GM12878 (cell line): ENCODE measurements around the gene TMC6. TPM values are rescaled to one million over a fixed set of nuclear protein-coding genes. Genes with fewer than 3 reads are reported as not detected.
A peak's percentile ranks its signal among the peaks of the same experiment; 100 is the strongest.

Source experiments
- ATAC-seq: fragments of 200-7000 bp; cut with Tn5 transposase; 3 replicates; pipeline ENCODE4 v1.9.1; 2020; ENCODE audit warnings: mild to moderate bottlenecking, moderate library complexity
- BruUV-seq: library from RNA; stranded (reverse); fragments of 400-500 nt; replicated peaks from 2 replicates; lab custom pipeline; 2021; lab: Mats Ljungman, UMichigan
- CTCF ChIA-PET: fragments of 300-600 bp; sonication (Branson Sonifier 250); formaldehyde crosslinking; extraction: SDS; loops from one replicate; lab custom pipeline; 2021; ENCODE audit warnings: inconsistent platforms; lab: Yijun Ruan, JAX
- POLR2A ChIA-PET: fragments of 350-600 bp; formaldehyde crosslinking; extraction: SDS; loops from one replicate; lab custom pipeline; 2021; ENCODE audit warnings: inconsistent platforms; lab: Charles Lee
- RAD21 ChIA-PET: fragments of 300-600 bp; sonication (Branson Sonifier 250); formaldehyde crosslinking; loops from one replicate; lab custom pipeline; 2023; ENCODE audit warnings: antibody characterized with exemption; ENCODE audit not compliant: unreplicated experiment; lab: Charles Lee
- SMC1A ChIA-PET: fragments of 300-600 bp; sonication (Branson Sonifier 250); formaldehyde crosslinking; loops from one replicate; lab custom pipeline; 2023; ENCODE audit not compliant: unreplicated experiment, uncharacterized antibody; lab: Charles Lee
- DNase-seq: peaks from one replicate; pipeline ENCODE4 v3.0.0-alpha.2; 2011; ENCODE audit warnings: low read depth, low spot score
- FAIRE-seq: peaks from 3 replicates; lab custom pipeline; 2011; peaks lifted over from hg19 to GRCh38; lab: Jason Lieb, UNC
- H2AFZ ChIP-seq: 2 replicates; pipeline ENCODE4 v1.6.0; 2011; ENCODE audit warnings: low read depth, low read length, control low read depth; ENCODE audit not compliant: control insufficient read depth
- H3K27ac ChIP-seq: 2 replicates; pipeline ENCODE4 v1.5.1; 2011; ENCODE audit warnings: control low read depth; ENCODE audit not compliant: control insufficient read depth, insufficient read depth
- H3K27me3 ChIP-seq, 2 experiments: replicated peaks in 1 of 2; 2 replicates each; pipeline versions ENCODE4 v1.6.0 to v1.6.1; 2011; ENCODE audit warnings: low read length in 1 of 2; ENCODE audit not compliant: control insufficient read depth in 2 of 2, insufficient read depth in 2 of 2
- H3K36me3 ChIP-seq, 2 experiments: 2 replicates each; pipeline ENCODE4 v1.5.1; 2011; ENCODE audit warnings: low read length in 1 of 2; ENCODE audit not compliant: control insufficient read depth in 2 of 2, insufficient read depth in 2 of 2
- H3K4me1 ChIP-seq: 2 replicates; pipeline ENCODE4 v1.6.1; 2011; ENCODE audit warnings: mild to moderate bottlenecking, low read length, moderate library complexity, mixed read lengths; ENCODE audit not compliant: control insufficient read depth, insufficient read depth
- H3K4me2 ChIP-seq: 2 replicates; pipeline ENCODE4 v1.6.0; 2011; ENCODE audit warnings: control low read depth; ENCODE audit not compliant: control insufficient read depth, insufficient read depth
- H3K4me3 ChIP-seq: fragments of 200-600 bp; sonication (generic); 2 replicates; pipeline ENCODE4 v1.5.1; 2016
- H3K79me2 ChIP-seq: 2 replicates; pipeline ENCODE4 v1.6.0; 2011; ENCODE audit warnings: low read length; ENCODE audit not compliant: control insufficient read depth, insufficient read depth
- H3K9ac ChIP-seq: 2 replicates; pipeline ENCODE4 v1.8.0; 2011; ENCODE audit warnings: low read length, control low read depth, mixed read lengths; ENCODE audit not compliant: control insufficient read depth, insufficient read depth
- H3K9me3 ChIP-seq: replicated peaks from 3 replicates; pipeline ENCODE4 v1.5.1; 2011; ENCODE audit warnings: mild to moderate bottlenecking, low read length; ENCODE audit not compliant: control insufficient read depth, insufficient read depth
- H4K20me1 ChIP-seq: 2 replicates; pipeline ENCODE4 v1.6.0; 2011; ENCODE audit not compliant: control insufficient read depth, insufficient read depth
- POLR2A ChIP-seq: IDR thresholded peaks from 2 replicates; pipeline ENCODE4 v1.6.1; 2011; ENCODE audit warnings: low read depth, mild to moderate bottlenecking, low read length
- WGBS: methylation state at CpG from one replicate; pipeline ENCODE4 v1.1.6; 2016; ENCODE audit warnings: low lambda C conversion rate; ENCODE audit not compliant: insufficient replicate concordance, insufficient coverage; ENCODE audit errors: missing lambda C conversion rate; 5-methylcytosine and 5-hydroxymethylcytosine counted together
- in situ Hi-C: fragments of 300-500 bp; cut with MboI; formaldehyde crosslinking; loops from 9 replicates; pipeline ENCODE4 v1.14.3; 2018; ENCODE audit warnings: mixed read lengths
- intact Hi-C: fragments of 100-400 bp; cut with micrococcal nuclease; formaldehyde crosslinking; loops from one replicate; pipeline ENCODE4 v1.14.2; 2022; ENCODE audit not compliant: unreplicated experiment
- polyA plus RNA-seq, 11 experiments: library from polyadenylated mRNA; depleted of rRNA in 4 of 11; unstranded in 6 of 11; stranded (reverse) in 5 of 11; fragments of >200 nt; fragmentation: Nextera tagmentation in 4 of 11; fragmentation: Illumina TruSeq in 1 of 11; extraction: Ambion mirVana in 4 of 11; extraction: Trizol in 1 of 11; gene quantifications; 1 replicate in 1 of 11; 2 replicates in 10 of 11; pipeline versions ENCODE4 v1.2.1 to v1.2.3, GENCODE V29; 2011 to 2016; ENCODE audit warnings: inconsistent platforms in 2 of 11, missing spikeins in 2 of 11, low read depth in 1 of 11
- total RNA-seq, 4 experiments: library from RNA; depleted of rRNA in 3 of 4; stranded (reverse); fragments of >200 nt in 3 of 4; fragmentation: Illumina TruSeq in 1 of 4; extraction: Trizol in 1 of 4; gene quantifications; 2 replicates each; pipeline versions ENCODE4 v1.2.1 to v1.2.3, GENCODE V29; 2013 to 2021
- TF ChIP-seq, protein P1 (sequence below): fragments of 450-650 bp; IDR thresholded peaks from 2 replicates; pipeline ENCODE4 v1.6.1; 2017; ENCODE audit warnings: mild to moderate bottlenecking, low read depth, inconsistent platforms; ENCODE audit not compliant: poor library complexity, severe bottlenecking

The TMC6 gene
- total and polyA plus RNA-seq, 10 of the 15 experiments (the other 5 are each of a cell fraction or from before 2014, with no cell fraction given), result 1.9 to 232 (median 60.6) TPM

GRCh38 chr17:78111016-78111726 is 17.4 kb downstream of the TMC6 start:
- intact Hi-C loops, result no loop called here
- ChIA-PET CTCF (interaction anchor here (0.7 to 5.0 kb wide), 3 partner anchors 26 to 92 kb away, joined by 3 to 46 read pairs (median 3); no protein-coding TSS in a partner anchor), SMC1A (interaction anchor here (0.6 to 1.6 kb wide), 4 partner anchors 31 to 220 kb away, joined by 3 to 6 read pairs (median 4); no protein-coding TSS in a partner anchor), RAD21 (interaction anchor here (1.0 kb wide), 1 partner anchor 91 kb away, joined by 4 read pairs; no protein-coding TSS in a partner anchor), POLR2A (interaction anchor here (0.5 to 0.6 kb wide), 2 partner anchors 134 to 1021 kb away, joined by 6 read pairs; no protein-coding TSS in a partner anchor)
- Histone ChIP-seq H3K4me2 (no peak overlapping the region), H3K27ac (no peak overlapping the region), H3K4me1 (peaks cover 27% of the 10 kb centered on the region), H3K79me2 (peaks cover 2% of the 10 kb centered on the region), H4K20me1 (peaks cover 5% of the 10 kb centered on the region; the same call in 1 of the 2 replicates), H2AFZ (no peak overlapping the region), H3K36me3 (peaks cover 28 to 32% of the 10 kb centered on the region in 2 experiments), H3K27me3 (no peaks in the 10 kb centered on the region), H3K9me3 (no peaks in the 10 kb centered on the region), H3K9ac (no peak overlapping the region), H3K4me3 (no peak overlapping the region)
- FAIRE-seq (no peak), DNase-seq (no peak), ATAC-seq (no peak)
- 0 out of 2 replicates have a peak, but pooled peaks have one; percentile 12 for TF ChIP-seq POLR2A
- TF ChIP-seq, protein P1, sequence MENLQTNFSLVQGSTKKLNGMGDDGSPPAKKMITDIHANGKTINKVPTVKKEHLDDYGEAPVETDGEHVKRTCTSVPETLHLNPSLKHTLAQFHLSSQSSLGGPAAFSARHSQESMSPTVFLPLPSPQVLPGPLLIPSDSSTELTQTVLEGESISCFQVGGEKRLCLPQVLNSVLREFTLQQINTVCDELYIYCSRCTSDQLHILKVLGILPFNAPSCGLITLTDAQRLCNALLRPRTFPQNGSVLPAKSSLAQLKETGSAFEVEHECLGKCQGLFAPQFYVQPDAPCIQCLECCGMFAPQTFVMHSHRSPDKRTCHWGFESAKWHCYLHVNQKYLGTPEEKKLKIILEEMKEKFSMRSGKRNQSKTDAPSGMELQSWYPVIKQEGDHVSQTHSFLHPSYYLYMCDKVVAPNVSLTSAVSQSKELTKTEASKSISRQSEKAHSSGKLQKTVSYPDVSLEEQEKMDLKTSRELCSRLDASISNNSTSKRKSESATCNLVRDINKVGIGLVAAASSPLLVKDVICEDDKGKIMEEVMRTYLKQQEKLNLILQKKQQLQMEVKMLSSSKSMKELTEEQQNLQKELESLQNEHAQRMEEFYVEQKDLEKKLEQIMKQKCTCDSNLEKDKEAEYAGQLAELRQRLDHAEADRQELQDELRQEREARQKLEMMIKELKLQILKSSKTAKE, result no peak
- in situ Hi-C loops, result loop anchor here (5.0 kb wide), 1 partner anchor 66 kb away; no protein-coding TSS in a partner anchor
- 89% methylated on average over 19 of the region's 19 CpGs for WGBS
- no TSS peak for BruUV-seq
